Measurements from ENCODE around the gene PAX6.

Gene PAX6

DNA sequence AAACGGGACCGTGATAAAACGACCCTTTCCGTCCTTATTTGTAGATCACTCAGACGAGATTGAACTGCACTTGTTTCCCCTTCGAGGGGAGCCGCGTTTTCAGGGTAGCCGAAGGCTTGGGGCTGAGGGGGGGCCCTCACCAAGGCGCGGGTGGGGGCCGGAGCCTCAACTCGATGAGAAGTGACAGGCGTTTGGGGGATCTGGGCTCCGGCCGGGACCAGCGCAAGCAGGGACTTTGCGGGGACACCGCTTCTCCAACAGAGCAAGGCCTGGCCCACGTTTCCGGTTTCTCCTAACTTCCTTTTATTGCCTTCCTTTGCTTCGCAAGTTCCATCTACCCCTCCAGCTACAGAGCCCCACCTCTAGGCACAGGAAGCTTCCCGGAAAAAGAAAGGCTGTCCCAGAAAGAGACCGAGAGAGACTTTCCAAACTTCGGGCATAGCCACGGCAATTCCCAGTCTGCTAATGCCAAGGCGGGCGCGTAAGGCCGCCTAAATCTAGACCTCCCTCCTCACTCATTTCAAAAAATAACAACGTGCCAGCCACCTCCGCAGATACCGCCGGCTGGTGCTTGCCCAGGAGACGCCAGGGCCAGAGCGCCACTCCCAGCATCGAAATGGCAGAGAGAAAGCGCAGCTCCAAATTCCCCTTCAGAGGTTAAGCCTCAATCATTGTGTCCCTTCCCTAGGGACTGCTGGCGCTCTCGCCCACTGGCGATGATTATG lies 6.6 kb downstream of the PAX6 start:
- H3K9me3 ChIP-seq (ENCODE audit: severe bottlenecking), result no peaks in the 10 kb centered on the region
- TF ChIP-seq, protein P1, sequence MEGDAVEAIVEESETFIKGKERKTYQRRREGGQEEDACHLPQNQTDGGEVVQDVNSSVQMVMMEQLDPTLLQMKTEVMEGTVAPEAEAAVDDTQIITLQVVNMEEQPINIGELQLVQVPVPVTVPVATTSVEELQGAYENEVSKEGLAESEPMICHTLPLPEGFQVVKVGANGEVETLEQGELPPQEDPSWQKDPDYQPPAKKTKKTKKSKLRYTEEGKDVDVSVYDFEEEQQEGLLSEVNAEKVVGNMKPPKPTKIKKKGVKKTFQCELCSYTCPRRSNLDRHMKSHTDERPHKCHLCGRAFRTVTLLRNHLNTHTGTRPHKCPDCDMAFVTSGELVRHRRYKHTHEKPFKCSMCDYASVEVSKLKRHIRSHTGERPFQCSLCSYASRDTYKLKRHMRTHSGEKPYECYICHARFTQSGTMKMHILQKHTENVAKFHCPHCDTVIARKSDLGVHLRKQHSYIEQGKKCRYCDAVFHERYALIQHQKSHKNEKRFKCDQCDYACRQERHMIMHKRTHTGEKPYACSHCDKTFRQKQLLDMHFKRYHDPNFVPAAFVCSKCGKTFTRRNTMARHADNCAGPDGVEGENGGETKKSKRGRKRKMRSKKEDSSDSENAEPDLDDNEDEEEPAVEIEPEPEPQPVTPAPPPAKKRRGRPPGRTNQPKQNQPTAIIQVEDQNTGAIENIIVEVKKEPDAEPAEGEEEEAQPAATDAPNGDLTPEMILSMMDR (IDR thresholded peaks at IDR 0.05; ENCODE audit: low read depth, low read length), result no peak
- DNase-seq, result no peak
- H3K4me3 ChIP-seq (ENCODE audit: low read depth, low read length), result no peak overlapping the region
- H3K27ac ChIP-seq, result no peak overlapping the region
- H3K36me3 ChIP-seq, result no peaks in the 10 kb centered on the region
- H3K27me3 ChIP-seq (ENCODE audit: insufficient read depth, low read depth, severe bottlenecking), result peaks cover 96% of the 10 kb centered on the region

DNA sequence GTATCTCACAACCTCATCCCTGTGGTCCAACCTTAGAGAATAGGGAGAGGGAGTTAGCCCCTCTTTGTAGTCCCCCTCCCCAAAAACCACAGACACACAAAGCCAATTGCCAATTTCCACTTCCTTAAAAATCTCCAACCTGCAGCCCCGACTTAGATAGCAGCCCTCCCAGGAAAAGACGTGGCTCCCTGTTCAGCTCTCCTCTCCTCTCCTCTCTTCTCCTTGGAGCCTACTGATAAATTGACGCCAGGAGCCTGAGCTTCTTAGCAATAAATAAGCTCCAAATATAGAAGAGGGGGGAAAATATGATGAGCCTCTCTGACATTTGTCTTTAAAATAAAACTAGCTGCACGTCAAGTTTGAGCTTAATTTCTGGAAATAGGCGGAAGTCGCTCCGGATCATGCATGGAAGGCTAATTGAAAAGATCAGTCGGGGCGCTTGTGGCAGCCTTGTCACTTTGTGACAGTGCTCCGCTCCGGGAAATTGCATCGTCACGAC lies 7.3 kb downstream of the PAX6 start:
- Histone ChIP-seq H3K27ac (no peak overlapping the region), H3K27me3 (ENCODE audit: insufficient read depth, low read depth, severe bottlenecking) (peaks cover 95% of the 10 kb centered on the region), H3K9me3 (ENCODE audit: severe bottlenecking) (no peaks in the 10 kb centered on the region), H3K36me3 (no peaks in the 10 kb centered on the region), H3K4me3 (ENCODE audit: low read depth, low read length) (no peak overlapping the region)
- TF ChIP-seq, protein P1 (IDR thresholded peaks at IDR 0.05; ENCODE audit: low read depth, low read length), result no peak
- no peak for DNase-seq

DNA sequence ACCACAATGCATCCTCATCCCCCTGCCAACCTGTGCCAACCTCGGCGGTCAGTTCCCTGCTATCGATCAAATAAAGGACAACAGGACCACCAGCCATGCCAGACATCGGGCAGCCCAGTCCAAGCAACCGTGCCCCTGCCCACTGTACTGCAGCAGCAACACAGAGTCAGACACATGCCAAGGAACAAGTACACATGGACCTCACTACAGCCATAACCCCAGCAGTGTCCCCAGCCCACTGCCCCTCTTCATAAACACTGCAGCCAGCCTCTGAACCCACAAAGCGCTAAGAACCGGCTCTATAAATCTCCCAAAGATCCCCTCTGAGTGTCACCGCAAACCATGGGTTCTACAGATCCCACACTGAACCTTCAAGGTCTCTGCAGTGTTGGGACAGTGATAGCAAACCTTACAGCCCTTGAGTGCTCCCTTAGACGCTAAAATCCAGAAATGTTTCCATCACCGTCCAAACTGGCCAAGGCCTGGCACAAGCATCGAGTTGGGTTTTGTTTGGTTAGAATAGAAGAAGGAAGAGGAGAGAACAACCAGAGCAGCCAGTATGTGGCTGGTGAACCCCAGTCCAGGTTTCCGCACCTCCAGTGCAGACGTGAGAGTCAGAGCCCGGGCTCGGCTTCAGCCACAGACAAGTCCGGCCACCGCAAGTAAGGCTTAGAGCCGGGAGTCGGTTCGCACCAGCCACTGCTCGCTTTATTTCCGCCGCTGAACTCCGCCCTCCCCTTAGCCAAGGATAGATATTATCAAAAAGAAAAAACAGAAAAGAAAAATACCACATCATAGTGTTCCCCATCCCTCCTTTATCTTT lies 7.9 kb downstream of the PAX6 start:
- Histone ChIP-seq H3K27me3 (ENCODE audit: insufficient read depth, low read depth, severe bottlenecking) (peaks cover 95% of the 10 kb centered on the region), H3K27ac (no peak overlapping the region)

GRCh38 chr11:31802609-31802989 lies 8.5 kb downstream of the PAX6 start:
- H3K9me3 ChIP-seq (ENCODE audit: severe bottlenecking), result no peaks in the 10 kb centered on the region
- no peak for DNase-seq
- H3K27ac ChIP-seq, result no peak overlapping the region
- H3K4me3 ChIP-seq (ENCODE audit: low read depth, low read length), result no peak overlapping the region
- TF ChIP-seq, protein P1 (IDR thresholded peaks at IDR 0.05; ENCODE audit: low read depth, low read length), result no peak
- H3K27me3 ChIP-seq (ENCODE audit: insufficient read depth, low read depth, severe bottlenecking), result peaks cover 94% of the 10 kb centered on the region
- no peaks in the 10 kb centered on the region for H3K36me3 ChIP-seq

More for the DNA sequence above, 7.9 kb downstream of the PAX6 start:
- no peak overlapping the region for H3K4me3 ChIP-seq (ENCODE audit: low read depth, low read length)
- TF ChIP-seq, protein P1 (IDR thresholded peaks at IDR 0.05; ENCODE audit: low read depth, low read length), result no peak
- no peaks in the 10 kb centered on the region for H3K9me3 ChIP-seq (ENCODE audit: severe bottlenecking)
- DNase-seq, result no peak
- no peaks in the 10 kb centered on the region for H3K36me3 ChIP-seq

DNA sequence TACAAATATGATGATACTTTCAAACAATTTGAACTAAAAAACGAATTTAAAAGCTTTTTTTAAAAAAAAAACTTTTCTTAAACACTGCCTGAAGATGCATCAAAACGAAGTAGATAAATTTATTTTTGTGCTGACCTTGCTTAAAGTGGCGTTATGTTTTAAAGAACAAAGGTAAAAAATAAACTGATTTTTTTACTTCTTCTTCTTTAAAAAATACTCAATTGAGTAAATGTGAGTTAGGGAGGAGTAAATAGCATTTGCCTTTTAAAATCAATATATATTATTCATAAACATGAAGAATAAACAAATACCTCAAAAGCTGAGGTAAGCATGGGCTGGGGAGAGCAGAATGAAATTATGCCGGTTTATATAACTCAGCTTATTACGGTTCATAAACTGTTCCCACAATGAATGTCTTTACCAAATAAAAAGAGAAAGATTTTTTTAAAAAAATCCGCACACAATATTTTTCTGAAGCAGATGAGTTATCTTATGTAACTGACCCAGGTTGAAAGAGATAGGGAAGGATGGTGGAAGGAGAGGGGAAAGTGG lies 9.0 kb downstream of the PAX6 start:
- TF ChIP-seq, protein P1 (IDR thresholded peaks at IDR 0.05; ENCODE audit: low read depth, low read length), result no peak
- DNase-seq, result no peak
- Histone ChIP-seq H3K27ac (no peak overlapping the region), H3K27me3 (ENCODE audit: insufficient read depth, low read depth, severe bottlenecking) (peaks cover 94% of the 10 kb centered on the region), H3K4me3 (ENCODE audit: low read depth, low read length) (no peak overlapping the region), H3K36me3 (no peaks in the 10 kb centered on the region), H3K9me3 (ENCODE audit: severe bottlenecking) (no peaks in the 10 kb centered on the region)
